ENCODE measurements around the gene TMEM63B.

GRCh38 chr6:44194326-44194725 lies 67.0 kb downstream of the TMEM63B start:
- TF ChIP-seq KDM1A (IDR thresholded peaks at IDR 0.05; ENCODE audit: low read depth) (no peak), JUN (IDR thresholded peaks at IDR 0.05) (no peak), JUNB (IDR thresholded peaks at IDR 0.05) (no peak), MYC (IDR thresholded peaks at IDR 0.05; ENCODE audit: borderline replicate concordance, low read length) (no peak), CEBPB (IDR thresholded peaks at IDR 0.05) (no peak), POLR2A (IDR thresholded peaks at IDR 0.05; ENCODE audit: low read length) (no peak), BHLHE40 (IDR thresholded peaks at IDR 0.05; ENCODE audit: low read depth, low read length) (no peak)
- TF ChIP-seq, protein P1, sequence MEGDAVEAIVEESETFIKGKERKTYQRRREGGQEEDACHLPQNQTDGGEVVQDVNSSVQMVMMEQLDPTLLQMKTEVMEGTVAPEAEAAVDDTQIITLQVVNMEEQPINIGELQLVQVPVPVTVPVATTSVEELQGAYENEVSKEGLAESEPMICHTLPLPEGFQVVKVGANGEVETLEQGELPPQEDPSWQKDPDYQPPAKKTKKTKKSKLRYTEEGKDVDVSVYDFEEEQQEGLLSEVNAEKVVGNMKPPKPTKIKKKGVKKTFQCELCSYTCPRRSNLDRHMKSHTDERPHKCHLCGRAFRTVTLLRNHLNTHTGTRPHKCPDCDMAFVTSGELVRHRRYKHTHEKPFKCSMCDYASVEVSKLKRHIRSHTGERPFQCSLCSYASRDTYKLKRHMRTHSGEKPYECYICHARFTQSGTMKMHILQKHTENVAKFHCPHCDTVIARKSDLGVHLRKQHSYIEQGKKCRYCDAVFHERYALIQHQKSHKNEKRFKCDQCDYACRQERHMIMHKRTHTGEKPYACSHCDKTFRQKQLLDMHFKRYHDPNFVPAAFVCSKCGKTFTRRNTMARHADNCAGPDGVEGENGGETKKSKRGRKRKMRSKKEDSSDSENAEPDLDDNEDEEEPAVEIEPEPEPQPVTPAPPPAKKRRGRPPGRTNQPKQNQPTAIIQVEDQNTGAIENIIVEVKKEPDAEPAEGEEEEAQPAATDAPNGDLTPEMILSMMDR (IDR thresholded peaks at IDR 0.05), result no peak
- TF ChIP-seq, protein P2, sequence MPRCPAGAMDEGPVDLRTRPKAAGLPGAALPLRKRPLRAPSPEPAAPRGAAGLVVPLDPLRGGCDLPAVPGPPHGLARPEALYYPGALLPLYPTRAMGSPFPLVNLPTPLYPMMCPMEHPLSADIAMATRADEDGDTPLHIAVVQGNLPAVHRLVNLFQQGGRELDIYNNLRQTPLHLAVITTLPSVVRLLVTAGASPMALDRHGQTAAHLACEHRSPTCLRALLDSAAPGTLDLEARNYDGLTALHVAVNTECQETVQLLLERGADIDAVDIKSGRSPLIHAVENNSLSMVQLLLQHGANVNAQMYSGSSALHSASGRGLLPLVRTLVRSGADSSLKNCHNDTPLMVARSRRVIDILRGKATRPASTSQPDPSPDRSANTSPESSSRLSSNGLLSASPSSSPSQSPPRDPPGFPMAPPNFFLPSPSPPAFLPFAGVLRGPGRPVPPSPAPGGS (IDR thresholded peaks at IDR 0.05), result no peak
